T-helper 2 cell (primary cell): ENCODE results near the gene TXNRD2.
"Not testable (repeated sequence)": the region's sequence is repeated elsewhere in the genome, so short reads cannot be mapped to it uniquely, and the experiment has no call there.

Source experiments
- DNase-seq, 5 experiments: peaks; one replicate each; pipeline versions ENCODE4 v3.0.0 to v3.0.0-alpha.2; 2012 to 2022

Gene TXNRD2

DNA sequence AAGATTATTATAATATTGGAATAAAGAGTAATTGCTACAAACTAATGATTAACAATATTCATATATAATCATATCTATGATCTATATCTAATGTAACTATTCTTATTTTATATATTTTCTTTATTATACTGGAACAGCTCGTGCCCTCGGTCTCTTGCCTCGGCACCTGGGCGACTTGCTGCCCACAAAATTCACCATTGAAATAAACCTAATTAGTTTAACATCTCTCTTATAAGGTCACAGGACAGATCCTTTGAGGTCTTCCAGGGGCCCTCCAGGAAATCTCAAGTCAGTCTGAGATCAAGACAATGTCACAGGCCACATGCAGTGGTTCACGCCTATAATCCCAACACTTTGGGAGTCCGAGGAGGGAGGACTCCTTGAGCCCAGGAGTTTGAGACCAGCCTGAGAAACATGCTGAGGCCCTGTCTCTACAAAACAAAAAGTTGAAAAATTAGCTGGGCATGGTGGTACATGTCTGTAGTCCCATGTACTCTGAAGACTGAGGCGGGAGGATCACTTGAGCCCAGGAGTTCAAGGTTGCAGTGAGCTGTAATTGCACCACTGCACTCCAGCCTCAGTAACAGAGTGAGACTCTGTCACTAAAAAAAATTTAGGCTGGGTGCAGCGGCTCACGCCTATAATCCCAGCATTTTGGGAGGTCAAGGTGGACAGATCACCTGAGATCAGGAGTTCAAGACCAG lies 6.6 kb upstream of the TXNRD2 start:
- DNase-seq = no peak

GRCh38 chr22:19943082-19944026 lies 1.7 kb upstream of the TXNRD2 start:
- DNase-seq = no peak

DNA sequence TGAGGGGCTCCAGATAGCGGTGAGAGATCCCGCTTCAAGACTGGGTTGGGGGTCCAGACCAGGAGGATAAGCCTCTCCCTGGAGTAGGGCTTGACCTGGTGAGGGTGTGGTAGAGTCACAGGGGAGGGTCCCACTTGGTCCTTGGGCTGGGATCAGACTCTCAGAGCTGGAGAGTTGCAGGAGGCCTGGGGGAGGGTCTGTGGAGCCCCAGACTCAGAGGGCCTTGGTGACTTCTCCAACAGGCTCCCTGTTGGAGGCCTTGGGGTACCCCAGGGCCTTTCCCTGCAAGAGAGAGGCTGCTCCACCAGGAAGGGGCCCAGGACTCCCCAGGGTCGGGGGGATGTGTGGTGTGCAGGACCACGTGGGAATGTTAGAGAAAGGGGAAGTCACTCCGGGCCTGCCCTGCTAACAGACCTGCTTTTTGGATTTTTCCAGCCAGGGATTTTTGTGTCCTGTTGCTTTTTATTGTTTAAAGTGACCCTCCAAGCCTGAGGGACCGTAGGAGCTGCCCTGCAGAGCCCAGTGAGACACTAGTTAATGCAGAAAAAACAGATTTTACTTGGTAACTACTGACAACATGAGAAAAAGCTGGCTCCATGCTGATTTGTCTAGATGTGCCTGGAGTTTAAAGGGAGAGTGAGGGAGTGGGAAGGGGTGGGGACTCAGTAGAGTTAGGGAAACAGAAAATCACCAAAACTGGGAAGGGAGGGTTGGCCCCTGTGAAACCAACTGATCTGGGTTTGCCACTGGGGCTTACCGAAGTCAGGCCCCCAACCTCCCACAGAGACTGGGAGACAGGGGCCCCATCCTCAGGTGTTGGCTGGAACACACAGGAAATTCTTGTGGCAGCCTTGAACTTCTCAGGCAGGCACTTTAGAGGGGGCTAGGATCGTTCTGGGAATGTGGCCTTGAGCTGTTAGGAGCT lies 801 bp upstream of the TXNRD2 start:
- DNase-seq = peak in 1 of 5 experiments; percentile 46

- DNase-seq = no peak
Observed at GRCh38 chr22:19940536-19941364, 868 bp downstream of the TXNRD2 start.

- DNase-seq = no peak
Observed at GRCh38 chr22:19937616-19938473, 3.8 kb downstream of the TXNRD2 start.

- no peak for DNase-seq
Observed at GRCh38 chr22:19936513-19936912, 5.1 kb downstream of the TXNRD2 start.

DNA sequence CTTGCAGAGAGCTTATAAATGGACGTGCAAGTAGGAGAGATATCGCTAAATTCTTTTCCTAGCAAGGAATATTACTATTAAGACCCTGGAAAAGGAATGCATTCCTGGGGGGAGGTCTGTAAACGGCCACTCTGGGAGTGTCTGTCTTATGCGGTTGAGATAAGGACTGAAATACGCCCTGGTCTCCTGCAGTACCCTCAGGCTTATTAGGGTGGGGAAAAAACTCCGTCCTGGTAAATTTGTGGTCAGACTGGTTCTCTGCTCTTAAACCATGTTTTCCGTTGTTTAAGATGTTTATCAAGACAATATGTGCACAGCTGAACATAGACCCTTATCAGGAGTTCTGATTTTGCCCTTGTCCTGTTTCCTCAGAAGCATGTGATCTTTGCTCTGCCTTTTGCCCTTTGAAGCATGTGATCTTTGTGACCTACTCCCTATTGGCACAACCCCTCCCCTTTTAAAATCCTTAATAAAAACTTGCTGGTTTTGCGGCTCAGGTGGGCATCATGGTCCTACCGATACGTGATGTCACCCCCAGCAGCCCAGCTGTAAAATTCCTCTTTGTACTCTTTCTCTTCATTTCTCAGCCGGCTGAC lies 6.4 kb downstream of the TXNRD2 start:
- DNase-seq = not testable (repeated sequence)

GRCh38 chr22:19933341-19934241 lies 8.0 kb downstream of the TXNRD2 start:
- DNase-seq = no peak

- no peak for DNase-seq
Observed at GRCh38 chr22:19932367-19933206, 9.0 kb downstream of the TXNRD2 start.

GRCh38 chr22:19931514-19931913 lies 10.1 kb downstream of the TXNRD2 start:
- DNase-seq = no peak

DNA sequence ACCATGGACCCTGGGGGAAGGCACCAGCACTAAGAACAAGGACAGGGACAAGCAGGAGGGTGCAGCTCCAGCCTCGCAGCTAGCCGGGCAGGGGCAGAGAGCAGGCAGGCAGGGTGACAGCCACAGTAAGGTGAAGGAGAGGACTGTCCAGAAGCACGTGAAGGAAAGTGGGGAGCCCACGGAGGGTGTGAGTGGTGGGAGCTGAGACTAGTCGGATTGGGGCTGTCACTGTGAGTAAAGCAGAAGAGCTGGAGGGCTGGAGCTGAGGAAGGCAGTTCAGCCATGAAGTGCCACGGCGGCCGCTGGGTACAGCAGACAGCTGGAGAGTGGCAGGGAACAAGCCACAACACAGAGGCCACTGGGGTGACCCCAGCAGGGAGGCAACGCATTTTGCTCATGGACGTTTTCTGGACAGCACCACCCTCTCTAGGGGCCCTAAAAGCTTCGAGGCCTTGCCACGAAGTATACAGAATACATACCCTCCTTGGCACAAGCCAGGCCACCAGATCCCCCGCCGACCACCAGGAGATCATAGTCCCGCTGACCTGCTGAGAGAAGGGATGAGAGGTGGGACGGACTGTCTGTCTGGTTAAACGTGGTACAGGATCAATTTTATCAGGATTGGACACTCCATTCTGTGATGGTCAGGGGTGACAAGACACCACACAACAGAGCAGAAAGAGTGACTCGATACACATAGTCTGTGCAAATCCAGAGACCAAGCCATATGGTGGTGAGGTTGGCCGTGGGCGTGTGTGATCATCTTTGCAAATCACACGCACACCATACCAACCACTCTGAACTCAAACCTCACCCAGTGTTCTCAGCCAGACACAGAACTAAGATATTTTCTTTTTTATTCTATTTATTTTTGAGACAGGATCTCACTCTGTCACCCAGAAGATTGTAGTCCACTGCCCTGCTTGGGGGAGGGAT lies 10.8 kb downstream of the TXNRD2 start:
- no peak for DNase-seq

GRCh38 chr22:19929586-19930550 lies 11.8 kb downstream of the TXNRD2 start:
- DNase-seq = no peak

GRCh38 chr22:19928207-19928606 lies 13.4 kb downstream of the TXNRD2 start:
- no peak for DNase-seq

- DNase-seq = no peak
Observed at GRCh38 chr22:19927696-19928095, 13.9 kb downstream of the TXNRD2 start.

DNA sequence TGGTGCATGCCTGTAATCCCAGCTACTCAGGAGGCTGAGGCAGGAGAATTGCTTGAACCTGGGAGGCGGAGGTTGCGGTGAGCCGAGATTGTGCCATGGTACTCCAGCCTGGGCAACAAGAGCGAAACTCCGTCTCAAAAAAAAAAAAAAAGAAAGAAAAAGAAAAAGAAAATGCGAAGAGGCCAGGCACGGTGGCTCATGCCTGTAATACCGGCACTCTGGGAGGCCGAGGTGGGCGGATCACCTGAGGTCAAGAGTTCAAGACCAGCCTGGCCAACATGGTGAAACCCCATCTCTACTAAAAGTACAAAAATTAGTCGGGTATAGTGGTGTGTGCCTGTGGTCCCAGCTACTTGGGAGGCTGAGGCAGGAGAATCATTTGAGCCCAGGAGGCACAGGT lies 15.6 kb downstream of the TXNRD2 start:
- DNase-seq = not testable (repeated sequence)
